K562 (cell line): Measurements from ENCODE around the gene ZBTB20. TPM values are rescaled to one million over a fixed set of nuclear protein-coding genes. Genes with fewer than 3 reads are reported as not detected.

Experiments
- ATAC-seq: fragments of 200-7000 bp; cut with Tn5 transposase; 3 replicates; pipeline ENCODE4 v1.9.1; 2020; ENCODE audit warnings: moderate library complexity
- BruUV-seq: library from RNA; stranded (reverse); fragments of 400-500 nt; replicated peaks from 2 replicates; lab custom pipeline; 2021; lab: Mats Ljungman, UMichigan
- CTCF ChIA-PET: fragments of 300-600 bp; formaldehyde crosslinking; extraction: SDS; loops from one replicate; lab custom pipeline; 2021; ENCODE audit warnings: low intra/inter-chr PET ratio; lab: Yijun Ruan, JAX
- POLR2A ChIA-PET: fragments of 300-600, 350-650 bp; sonication (Branson Sonifier 250); formaldehyde crosslinking; extraction: SDS; loops from one replicate; lab custom pipeline; 2021; ENCODE audit warnings: antibody characterized with exemption, inconsistent platforms; lab: Yijun Ruan, JAX
- DNase-seq, 4 experiments: peaks; one replicate each; pipeline versions ENCODE4 v3.0.0 to v3.0.0-alpha.2; 2011 to 2018; ENCODE audit warnings: low spot score in 3 of 4, mixed read lengths in 3 of 4; ENCODE audit errors: extremely low read depth in 1 of 4
- FAIRE-seq: peaks from 2 replicates; lab custom pipeline; 2011; peaks lifted over from hg19 to GRCh38; lab: Jason Lieb, UNC
- H2AFZ ChIP-seq: 2 replicates; pipeline ENCODE4 v1.6.0; 2011; ENCODE audit warnings: low read depth, low read length, control low read depth, inconsistent platforms
- H3K27ac ChIP-seq: fragments of 200-600 bp; 3 replicates; pipeline ENCODE4 v1.8.0; 2011; ENCODE audit warnings: low read depth, mild to moderate bottlenecking, control low read depth, inconsistent platforms, low read length, moderate library complexity, mixed read lengths; ENCODE audit errors: extremely low read depth
- H3K27me3 ChIP-seq, 2 experiments: fragments of 300-600 bp in 1 of 2; 2 replicates in 1 of 2; 3 replicates in 1 of 2; pipeline versions ENCODE4 v1.6.0 to v1.8.0; 2011; ENCODE audit warnings: inconsistent platforms in 2 of 2, low read length in 2 of 2, mild to moderate bottlenecking in 1 of 2, mixed read lengths in 1 of 2, moderate library complexity in 1 of 2; ENCODE audit not compliant: control insufficient read depth in 2 of 2, insufficient read depth in 2 of 2
- H3K36me3 ChIP-seq: fragments of 300-600 bp; 3 replicates; pipeline ENCODE4 v1.8.0; 2011; ENCODE audit warnings: mild to moderate bottlenecking, low read length, inconsistent platforms; ENCODE audit not compliant: control insufficient read depth, insufficient read depth
- H3K4me1 ChIP-seq, 2 experiments: fragments of 200-600 bp in 1 of 2; replicated peaks in 1 of 2; 2 replicates in 1 of 2; 3 replicates in 1 of 2; pipeline versions ENCODE4 v1.5.1 to v1.8.0; 2011; ENCODE audit warnings: inconsistent platforms in 2 of 2, low read length in 2 of 2, mild to moderate bottlenecking in 1 of 2, mixed read lengths in 1 of 2, moderate library complexity in 1 of 2; ENCODE audit not compliant: control insufficient read depth in 2 of 2, insufficient read depth in 2 of 2
- H3K4me2 ChIP-seq: 2 replicates; pipeline ENCODE4 v1.6.1; 2011; ENCODE audit warnings: low read length, control low read depth, inconsistent platforms, mixed read lengths; ENCODE audit not compliant: insufficient read depth
- H3K4me3 ChIP-seq: fragments of 200-600 bp; sonication (generic), shearing (Covaris generic); 2 replicates; pipeline ENCODE4 v1.5.1; 2016; ENCODE audit warnings: control low read depth, inconsistent platforms
- H3K79me2 ChIP-seq: fragments of 200-600 bp; 3 replicates; pipeline ENCODE4 v1.8.0; 2011; ENCODE audit warnings: low read length, inconsistent platforms; ENCODE audit not compliant: control insufficient read depth, insufficient read depth
- H3K9ac ChIP-seq, 2 experiments: 2 replicates each; pipeline versions ENCODE4 v1.6.0 to v1.6.1; 2011; ENCODE audit warnings: low read depth in 2 of 2, low read length in 2 of 2, control low read depth in 1 of 2, inconsistent platforms in 1 of 2, mild to moderate bottlenecking in 1 of 2, mixed read lengths in 1 of 2; ENCODE audit not compliant: insufficient read depth in 1 of 2
- H3K9me1 ChIP-seq: one replicate; pipeline ENCODE4 v1.6.0; 2011; ENCODE audit warnings: inconsistent platforms, mild to moderate bottlenecking, low read length, moderate library complexity; ENCODE audit not compliant: control insufficient read depth, insufficient read depth
- H3K9me3 ChIP-seq: replicated peaks from 2 replicates; pipeline ENCODE4 v1.5.1; 2011; ENCODE audit warnings: low read depth, low read length, inconsistent platforms; ENCODE audit not compliant: control insufficient read depth, insufficient read depth
- H4K20me1 ChIP-seq: replicated peaks from 2 replicates; pipeline ENCODE4 v1.6.1; 2011; ENCODE audit warnings: low read length, inconsistent platforms, mixed read lengths; ENCODE audit not compliant: control insufficient read depth, insufficient read depth
- ATF1 ChIP-seq, 2 experiments: fragments of 450-650 bp in 1 of 2; IDR thresholded peaks; 2 replicates each; pipeline ENCODE4 v1.6.1; 2016; ENCODE audit warnings: missing compliant biosample characterization in 1 of 2, missing genetic modification characterization in 1 of 2
- JUNB ChIP-seq: fragments of 450-650 bp; formaldehyde crosslinking; conservative IDR thresholded peaks from 2 replicates; pipeline ENCODE4 v1.4.0; 2020; ENCODE audit warnings: mild to moderate bottlenecking
- LARP7 ChIP-seq: fragments of 450-650 bp; IDR thresholded peaks from 2 replicates; pipeline ENCODE4 v1.6.1; 2016
- RUNX1 ChIP-seq: sonication (generic); IDR thresholded peaks from 2 replicates; pipeline ENCODE4 v1.6.1; 2016; ENCODE audit warnings: antibody characterized with exemption, low read depth
- SAP30 ChIP-seq: fragments of 200-600 bp; sonication (generic); IDR thresholded peaks from 2 replicates; pipeline ENCODE4 v1.6.1; 2012; ENCODE audit warnings: borderline replicate concordance, low read depth, mild to moderate bottlenecking, moderate library complexity, low read length, control low read depth, inconsistent platforms; ENCODE audit not compliant: insufficient read depth, poor library complexity, severe bottlenecking
- SMARCB1 ChIP-seq: IDR thresholded peaks from 2 replicates; pipeline ENCODE4 v1.6.1; 2011; ENCODE audit warnings: improper control_type of control experiment, low read depth; ENCODE audit not compliant: insufficient read length
- ZNF124 ChIP-seq: sonication (generic); formaldehyde crosslinking; IDR thresholded peaks from 2 replicates; pipeline ENCODE4 v1.8.1; 2022; ENCODE audit warnings: missing genetic modification reagents
- ZNF134 ChIP-seq: fragments of 250-450 bp; sonication (Bioruptor Pico); conservative IDR thresholded peaks from 2 replicates; pipeline ENCODE4 v1.4.0; 2020
- ZNF175 ChIP-seq: fragments of 200-800 bp; sonication (Bioruptor generic); IDR thresholded peaks from 2 replicates; pipeline ENCODE4 v1.6.1; 2016; ENCODE audit warnings: low read depth, mild to moderate bottlenecking, missing genetic modification characterization, missing compliant biosample characterization
- ZNF217 ChIP-seq: sonication (generic); formaldehyde crosslinking; IDR thresholded peaks from 2 replicates; pipeline ENCODE4 v1.8.0; 2022; ENCODE audit warnings: mild to moderate bottlenecking, missing genetic modification reagents
- WGBS: fragments of 100-300 bp; shearing (Covaris generic); methylation state at CpG from one replicate; pipeline ENCODE4 v1.1.6; 2016; ENCODE audit warnings: low coverage, mixed read lengths; ENCODE audit not compliant: insufficient coverage; ENCODE audit errors: missing lambda C conversion rate; 5-methylcytosine and 5-hydroxymethylcytosine counted together
- in situ Hi-C: fragments of 300-500 bp; cut with MboI; formaldehyde crosslinking; loops from 4 replicates; pipeline ENCODE4 v1.15.0; 2018; ENCODE audit warnings: inconsistent platforms, mixed read lengths
- intact Hi-C: fragments of 100-400 bp; cut with micrococcal nuclease; formaldehyde crosslinking; loops from 2 replicates; pipeline ENCODE4 v1.14.2; 2022
- polyA plus RNA-seq, 8 experiments: library from polyadenylated mRNA; depleted of rRNA in 4 of 8; stranded (reverse) in 5 of 8; unstranded in 3 of 8; fragments of >200 nt; fragmentation: Nextera tagmentation in 2 of 8; fragmentation: Illumina TruSeq in 1 of 8; extraction: Ambion mirVana in 2 of 8; extraction: Trizol in 1 of 8; gene quantifications; 2 replicates each; pipeline versions ENCODE4 v1.2.1 to v1.2.3, GENCODE V29; 2011 to 2014; ENCODE audit warnings: inconsistent platforms in 1 of 8, missing spikeins in 1 of 8
- total RNA-seq, 7 experiments: library from RNA; depleted of rRNA in 6 of 7; stranded (reverse); fragments of >200 nt in 6 of 7; fragmentation: Illumina TruSeq in 2 of 7; extraction: Trizol in 2 of 7; gene quantifications; 2 replicates each; pipeline versions ENCODE4 v1.2.1 to v1.2.3, GENCODE V29; 2011 to 2021; ENCODE audit warnings: low replicate concordance in 1 of 7
- TF ChIP-seq, protein P1 (sequence below): sonication (generic); formaldehyde crosslinking; IDR thresholded peaks from 2 replicates; pipeline ENCODE4 v1.8.0; 2023; ENCODE audit warnings: mild to moderate bottlenecking, missing genetic modification reagents

ZBTB20 gene
- total and polyA plus RNA-seq, 9 of the 15 experiments (the other 6 are each of a cell fraction or from before 2014, with no cell fraction given): 0.17 to 1.7 (median 0.45) TPM

DNA sequence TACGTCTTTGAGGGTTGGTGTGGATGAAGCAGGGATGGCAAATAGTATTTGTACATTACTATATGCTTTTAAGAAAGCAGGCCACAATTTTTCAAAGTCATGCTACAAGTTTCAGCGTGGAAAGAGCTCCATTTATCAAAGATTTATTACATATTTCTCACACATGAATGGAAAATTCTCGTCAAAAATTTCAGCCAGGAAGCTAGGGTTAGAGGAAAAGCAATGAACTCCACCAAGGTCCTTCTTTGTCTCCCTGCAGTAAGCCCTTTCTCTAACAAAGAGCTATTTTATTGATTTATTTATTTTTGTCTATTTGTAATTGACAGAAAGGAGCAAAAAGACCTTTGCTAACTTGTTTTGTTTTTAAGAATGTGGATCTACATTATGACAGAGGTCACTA, 7.5 kb upstream of the ZBTB20 start:
- TF ChIP-seq SMARCB1 (no peak), LARP7 (no peak)
- WGBS: 20% methylated on average over 3 of the region's 3 CpGs

DNA sequence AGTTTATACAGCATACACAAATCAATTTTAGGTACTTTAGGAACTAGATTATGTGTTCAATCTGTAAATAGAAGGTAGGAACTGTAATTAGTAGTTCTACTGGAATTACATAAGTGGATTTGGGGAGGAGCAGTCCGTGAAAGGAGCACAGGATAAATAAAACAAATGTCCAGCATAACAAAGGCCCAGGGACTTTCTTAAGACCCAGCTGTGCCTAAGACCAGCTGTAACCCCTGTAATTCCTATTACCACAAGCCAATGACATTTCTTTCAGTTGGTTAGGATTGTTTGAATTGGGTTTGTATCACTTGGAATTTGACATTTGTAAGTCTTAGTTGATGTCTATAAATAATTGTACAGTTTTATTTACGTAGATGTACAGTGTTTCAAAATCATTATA, 4.8 kb upstream of the ZBTB20 start:
- no peaks in the 10 kb centered on the region for H3K9me3 ChIP-seq
- FAIRE-seq: no peak
- no peak for ATAC-seq
- no peak overlapping the region for H2AFZ ChIP-seq
- ChIA-PET CTCF (no interaction called here), POLR2A (no interaction called here)
- no peaks in the 10 kb centered on the region for H3K79me2 ChIP-seq
- BruUV-seq: no TSS peak
- H3K4me3 ChIP-seq: no peak overlapping the region
- H3K9me1 ChIP-seq: no peaks in the 10 kb centered on the region
- H3K4me1 ChIP-seq: peaks cover 3 to 7% of the 10 kb centered on the region in 2 experiments; a peak in 2 of 5 replicates
- no peak for DNase-seq
- TF ChIP-seq ZNF134: no peak
- no peak for TF ChIP-seq RUNX1
- no peak for TF ChIP-seq ATF1 (CRISPR knock-in tag; IDR thresholded peaks at IDR 0.05)
- TF ChIP-seq ATF1 (tag; IDR thresholded peaks at IDR 0.05): no peak
- TF ChIP-seq ZNF124 (CRISPR knock-in tag): no peak
- TF ChIP-seq ZNF175 (CRISPR knock-in tag): no peak
- TF ChIP-seq JUNB (CRISPR knock-in tag): no peak
- no peak for TF ChIP-seq SAP30
- TF ChIP-seq, protein P1, sequence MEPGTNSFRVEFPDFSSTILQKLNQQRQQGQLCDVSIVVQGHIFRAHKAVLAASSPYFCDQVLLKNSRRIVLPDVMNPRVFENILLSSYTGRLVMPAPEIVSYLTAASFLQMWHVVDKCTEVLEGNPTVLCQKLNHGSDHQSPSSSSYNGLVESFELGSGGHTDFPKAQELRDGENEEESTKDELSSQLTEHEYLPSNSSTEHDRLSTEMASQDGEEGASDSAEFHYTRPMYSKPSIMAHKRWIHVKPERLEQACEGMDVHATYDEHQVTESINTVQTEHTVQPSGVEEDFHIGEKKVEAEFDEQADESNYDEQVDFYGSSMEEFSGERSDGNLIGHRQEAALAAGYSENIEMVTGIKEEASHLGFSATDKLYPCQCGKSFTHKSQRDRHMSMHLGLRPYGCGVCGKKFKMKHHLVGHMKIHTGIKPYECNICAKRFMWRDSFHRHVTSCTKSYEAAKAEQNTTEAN (CRISPR knock-in tag): no peak
- TF ChIP-seq ZNF217 (CRISPR knock-in tag): no peak
- no peak overlapping the region for H3K27ac ChIP-seq
- no peak overlapping the region for H3K4me2 ChIP-seq
- no peaks in the 10 kb centered on the region for H3K36me3 ChIP-seq
- WGBS: 56% methylated on average over 2 of the region's 2 CpGs
- no peak overlapping the region for H3K9ac ChIP-seq
- in situ Hi-C loops (no loop called here), intact Hi-C loops (no loop called here)
- H3K27me3 ChIP-seq: no peaks in the 10 kb centered on the region
- no peaks in the 10 kb centered on the region for H4K20me1 ChIP-seq

More for the DNA sequence above, 7.5 kb upstream of the ZBTB20 start:
- Histone ChIP-seq H2AFZ (peak overlapping the region; percentile 80), H3K9me1 (no peaks in the 10 kb centered on the region), H3K4me2 (no peak overlapping the region), H3K9ac (no peak overlapping the region), H3K36me3 (no peaks in the 10 kb centered on the region), H3K9me3 (no peaks in the 10 kb centered on the region), H3K4me1 (no peaks in the 10 kb centered on the region), H4K20me1 (no peaks in the 10 kb centered on the region), H3K79me2 (no peaks in the 10 kb centered on the region), H3K4me3 (no peak overlapping the region), H3K27ac (no peak overlapping the region), H3K27me3 (no peaks in the 10 kb centered on the region)
- POLR2A ChIA-PET: interaction anchor here (1.2 kb wide), 1 partner anchor 17 kb away, joined by 4 read pairs; no protein-coding TSS in a partner anchor
- no peak for ATAC-seq
- no peak for DNase-seq
- intact Hi-C loops: no loop called here
- in situ Hi-C loops: no loop called here
- BruUV-seq: no TSS peak
- CTCF ChIA-PET: no interaction called here
- FAIRE-seq: no peak
